HG03095 (cell line): Measurements from ENCODE around the gene CRTC1.

ENCODE experiments used
- ATAC-seq: cut with Tn5 transposase; IDR thresholded peaks from one replicate; pipeline ENCODE4 v1.9.1; 2021; ENCODE audit warnings: moderate library complexity; ENCODE audit not compliant: unreplicated experiment

CRTC1 gene

GRCh38 chr19:18651733-18652132 lies 31.7 kb upstream of the CRTC1 start:
- no peak for ATAC-seq

GRCh38 chr19:18653853-18654252 lies 29.6 kb upstream of the CRTC1 start:
- no peak for ATAC-seq

GRCh38 chr19:18654469-18654868 lies 29.0 kb upstream of the CRTC1 start:
- ATAC-seq, result no peak

GRCh38 chr19:18655173-18655844 lies 28.2 kb upstream of the CRTC1 start:
- ATAC-seq, result no peak

- no peak for ATAC-seq
Measured at GRCh38 chr19:18656337-18657086, 27.0 kb upstream of the CRTC1 start.

GRCh38 chr19:18657590-18658365 lies 25.7 kb upstream of the CRTC1 start:
- ATAC-seq, result no peak

- ATAC-seq, result no peak
Measured at GRCh38 chr19:18658366-18658855, 25.1 kb upstream of the CRTC1 start.

GRCh38 chr19:18659281-18660050 lies 24.0 kb upstream of the CRTC1 start:
- ATAC-seq, result no peak

GRCh38 chr19:18660051-18660910 lies 23.2 kb upstream of the CRTC1 start:
- no peak for ATAC-seq

GRCh38 chr19:18660939-18661670 lies 22.4 kb upstream of the CRTC1 start:
- ATAC-seq, result no peak

- ATAC-seq, result no peak
Measured at GRCh38 chr19:18662972-18663732, 20.3 kb upstream of the CRTC1 start.

GRCh38 chr19:18663940-18664530 lies 19.4 kb upstream of the CRTC1 start:
- no peak for ATAC-seq

GRCh38 chr19:18665771-18666202 lies 17.7 kb upstream of the CRTC1 start:
- no peak for ATAC-seq

GRCh38 chr19:18666317-18666716 lies 17.2 kb upstream of the CRTC1 start:
- no peak for ATAC-seq

GRCh38 chr19:18666784-18667183 lies 16.7 kb upstream of the CRTC1 start:
- no peak for ATAC-seq

- no peak for ATAC-seq
Measured at GRCh38 chr19:18667531-18668251, 15.8 kb upstream of the CRTC1 start.

GRCh38 chr19:18668252-18668631 lies 15.2 kb upstream of the CRTC1 start:
- no peak for ATAC-seq
